ENCODE results near the gene GUCY1A1.

The GUCY1A1 gene

DNA sequence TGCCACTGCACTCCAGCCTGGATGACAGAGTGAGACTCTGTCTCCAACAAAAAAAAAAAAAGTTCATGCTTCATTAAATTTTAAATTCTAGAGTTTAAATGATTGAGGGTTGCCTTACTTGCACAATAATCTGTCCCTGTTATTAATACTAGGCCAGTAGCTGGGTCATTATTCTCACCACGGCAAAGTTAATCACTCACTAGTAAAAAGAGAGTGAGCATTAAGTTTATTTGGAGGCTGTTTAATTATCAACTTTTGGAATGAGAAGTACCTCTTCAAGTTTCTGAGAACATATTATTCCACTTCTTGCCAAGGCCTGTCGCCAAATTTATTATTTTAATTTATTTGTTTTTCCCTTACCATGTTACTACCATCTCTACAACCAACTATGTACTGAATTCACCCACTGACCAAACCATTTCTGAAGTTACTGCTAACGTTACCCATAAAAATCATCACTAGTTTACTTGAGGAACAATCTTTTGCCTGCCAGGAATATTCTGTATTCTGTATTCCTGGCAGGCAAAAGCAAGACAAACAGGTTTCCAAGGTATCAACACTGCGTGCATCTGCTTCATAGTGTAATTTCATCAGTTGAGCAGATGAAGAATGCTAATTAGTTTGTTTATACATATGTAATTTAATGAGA lies 26.5 kb downstream of the GUCY1A1 start:
- no peak for DNase-seq (ENCODE audit: low read depth in 3 of 3)

DNA sequence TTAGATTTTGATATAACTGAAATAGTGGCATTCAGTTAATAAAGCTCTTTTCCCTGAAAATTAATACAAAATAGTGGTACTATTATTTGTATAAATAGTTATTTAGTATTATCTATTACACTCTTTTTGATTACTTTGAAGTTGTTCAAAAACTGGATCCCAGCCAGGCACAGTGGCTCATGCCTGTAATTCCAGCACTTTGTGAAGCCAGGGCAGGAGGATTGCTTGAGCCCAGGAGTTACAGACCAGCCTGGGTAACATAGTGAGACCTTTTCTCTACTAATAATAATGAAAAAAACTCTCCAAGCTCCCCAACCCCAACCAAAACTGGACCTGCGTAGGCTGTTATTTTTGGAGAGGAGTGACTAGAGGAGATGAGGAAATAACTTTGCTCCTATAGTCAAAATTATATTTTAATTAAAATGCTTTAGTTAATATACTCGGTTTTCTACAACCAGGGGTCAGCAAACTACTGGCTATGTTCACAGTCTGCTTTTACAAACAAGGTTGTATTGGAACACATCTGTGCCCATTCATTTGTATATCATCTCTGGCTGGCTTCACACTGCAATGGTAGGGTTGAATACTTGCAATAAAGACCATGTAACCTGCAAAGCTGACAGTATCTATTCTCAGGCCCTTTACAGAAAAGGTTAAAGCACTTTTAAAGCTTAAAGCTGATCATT lies 27.6 kb downstream of the GUCY1A1 start:
- no peak for DNase-seq (ENCODE audit: low read depth in 3 of 3)

DNA sequence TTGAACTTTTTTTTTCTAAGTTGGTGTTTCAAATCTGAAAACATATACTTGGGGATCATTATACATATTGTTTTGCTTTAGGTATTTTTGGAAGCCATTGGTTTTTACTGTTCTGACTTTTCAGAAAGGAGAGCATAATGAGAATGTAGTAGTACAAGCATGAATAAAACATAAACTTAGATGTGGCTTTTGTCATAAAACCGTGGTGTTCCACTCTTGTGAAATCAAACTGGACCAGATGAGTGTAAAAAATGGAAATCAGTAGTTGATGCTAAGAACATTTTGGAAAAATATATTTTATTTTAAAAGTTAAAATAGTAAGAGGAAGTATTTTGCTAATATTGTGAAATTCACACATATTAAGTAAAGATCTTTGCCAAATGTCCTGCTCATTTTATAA lies 29.6 kb downstream of the GUCY1A1 start:
- no peak for DNase-seq (ENCODE audit: low read depth in 3 of 3)

DNA sequence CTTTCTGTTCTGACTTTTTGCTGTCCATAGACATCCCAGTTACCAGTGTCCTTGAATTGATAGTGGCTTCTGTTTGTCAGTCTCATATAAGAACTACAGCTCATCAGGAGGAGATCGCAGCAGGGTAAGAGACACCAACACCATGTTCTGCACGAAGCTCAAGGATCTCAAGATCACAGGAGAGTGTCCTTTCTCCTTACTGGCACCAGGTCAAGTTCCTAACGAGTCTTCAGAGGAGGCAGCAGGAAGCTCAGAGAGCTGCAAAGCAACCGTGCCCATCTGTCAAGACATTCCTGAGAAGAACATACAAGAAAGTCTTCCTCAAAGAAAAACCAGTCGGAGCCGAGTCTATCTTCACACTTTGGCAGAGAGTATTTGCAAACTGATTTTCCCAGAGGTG lies 30.1 kb downstream of the GUCY1A1 start:
- no peak for DNase-seq (ENCODE audit: low read depth in 3 of 3)

DNA sequence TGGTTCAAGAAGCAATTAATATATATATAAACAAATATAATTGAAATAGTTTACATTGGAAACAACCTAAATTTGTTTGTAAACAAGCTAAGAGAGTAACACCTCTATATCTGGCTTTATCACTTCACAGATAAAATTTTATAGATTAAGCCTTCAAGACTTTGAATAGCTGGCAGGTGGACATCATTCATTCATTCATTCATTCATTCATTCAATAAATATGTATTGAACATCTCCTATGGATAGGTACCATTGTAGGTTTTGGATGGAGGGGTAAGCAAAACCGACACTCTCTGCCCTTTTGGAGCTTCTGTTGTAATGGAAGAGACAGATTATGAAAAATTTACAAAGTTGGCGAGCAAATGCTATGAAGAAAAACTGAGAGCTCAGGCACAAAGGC lies 35.2 kb downstream of the GUCY1A1 start:
- no peak for DNase-seq (ENCODE audit: low read depth in 3 of 3)

DNA sequence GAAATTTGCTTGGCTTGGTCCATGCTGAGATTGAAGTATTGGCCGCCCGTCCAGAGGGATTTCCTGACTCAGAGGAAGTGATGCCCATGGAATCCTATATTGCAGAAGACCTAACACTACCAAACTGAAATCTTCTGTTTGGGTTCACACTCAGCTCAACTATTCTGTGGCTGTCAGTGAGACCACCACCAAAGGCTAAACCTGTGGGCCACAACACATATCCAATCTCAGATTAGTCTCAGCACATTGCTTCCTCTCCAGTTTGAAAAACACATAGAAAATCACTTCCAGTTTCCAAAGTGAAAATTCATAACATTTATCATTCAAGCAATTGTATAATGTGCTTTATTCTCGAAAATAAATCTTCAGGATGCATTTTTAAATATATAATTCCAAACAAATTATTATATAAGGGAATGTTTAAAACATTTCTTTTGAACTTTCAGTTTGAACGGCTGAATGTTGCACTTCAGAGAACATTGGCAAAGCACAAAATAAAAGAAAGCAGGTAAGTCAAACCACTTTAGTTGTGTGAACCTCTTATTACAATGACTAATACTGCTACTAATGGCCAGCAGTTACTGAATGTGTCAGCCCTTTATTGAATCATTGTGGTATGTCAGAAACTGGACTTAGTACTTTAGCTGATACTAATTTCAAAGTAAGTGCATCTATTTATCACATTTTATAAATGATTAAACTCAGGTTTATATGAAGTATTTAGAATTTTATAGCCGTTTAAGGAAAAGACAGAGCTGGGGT lies 37.0 kb downstream of the GUCY1A1 start:
- DNase-seq (ENCODE audit: low read depth in 3 of 3): no peak

DNA sequence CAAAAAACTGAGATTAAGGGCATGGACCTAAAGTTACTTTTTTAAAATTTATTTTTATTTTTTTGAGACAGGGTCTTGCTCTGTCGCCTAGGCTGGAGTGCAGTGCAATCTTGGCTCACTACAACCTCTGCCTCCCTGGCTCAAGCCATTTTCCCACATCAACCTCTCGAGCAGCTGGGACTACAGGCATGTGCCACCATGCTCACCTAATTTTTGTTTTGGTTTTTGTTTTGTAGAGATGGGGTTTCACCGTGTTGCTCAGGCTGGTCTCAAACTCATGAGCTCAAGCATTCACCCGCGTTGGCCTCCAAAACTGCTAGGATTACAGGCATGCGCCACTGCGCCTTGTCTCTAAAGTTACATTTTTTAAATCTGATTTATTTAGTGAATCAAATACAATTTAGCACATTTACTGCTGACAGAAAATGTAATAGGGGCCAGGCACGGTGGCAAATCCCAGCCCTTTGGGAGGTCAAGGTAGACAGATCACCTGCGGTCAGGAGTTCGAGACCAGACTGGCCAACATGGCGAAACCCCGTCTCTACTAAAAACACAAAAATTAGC lies 38.3 kb downstream of the GUCY1A1 start:
- no peak for DNase-seq (ENCODE audit: low read depth in 3 of 3)

DNA sequence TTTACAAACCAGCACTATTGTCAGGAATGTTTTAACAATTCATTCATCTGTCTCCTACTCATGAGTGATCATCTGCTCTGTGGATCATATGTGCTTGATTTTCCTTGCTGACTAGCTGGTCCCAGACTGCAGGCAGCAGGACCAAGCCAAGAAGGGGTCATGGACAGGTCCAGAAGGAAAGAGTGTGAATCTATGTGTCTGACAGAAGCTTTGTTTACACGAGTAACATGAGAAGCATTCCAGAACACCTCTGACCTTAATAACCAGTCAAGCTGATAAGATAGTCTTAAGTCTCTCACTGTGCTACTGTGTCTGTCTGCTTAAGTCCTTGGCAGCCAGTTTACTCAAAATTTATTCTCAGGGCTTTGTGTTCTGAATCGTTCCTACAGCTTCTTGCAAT lies 39.0 kb downstream of the GUCY1A1 start:
- no peak for DNase-seq (ENCODE audit: low read depth in 3 of 3)

DNA sequence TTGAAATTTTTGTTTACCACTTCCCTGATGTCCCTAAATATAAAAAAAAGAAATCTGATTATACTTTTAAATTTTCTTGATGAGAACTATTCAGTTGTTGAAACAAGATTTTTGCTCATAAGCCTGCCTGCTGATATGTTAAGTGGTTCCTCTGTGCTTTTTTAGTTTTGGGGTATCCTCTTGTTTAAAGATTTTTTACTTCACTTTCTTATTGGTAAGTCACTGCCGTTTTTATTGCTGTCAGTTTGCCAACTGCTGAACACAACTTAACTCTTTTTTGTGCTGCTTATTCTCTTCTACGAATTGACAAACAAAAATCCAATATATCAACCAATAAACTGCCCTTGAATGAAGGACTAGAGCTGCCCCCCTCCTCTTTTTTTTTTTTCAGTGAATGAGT lies 39.5 kb downstream of the GUCY1A1 start:
- DNase-seq (ENCODE audit: low read depth in 3 of 3): no peak

DNA sequence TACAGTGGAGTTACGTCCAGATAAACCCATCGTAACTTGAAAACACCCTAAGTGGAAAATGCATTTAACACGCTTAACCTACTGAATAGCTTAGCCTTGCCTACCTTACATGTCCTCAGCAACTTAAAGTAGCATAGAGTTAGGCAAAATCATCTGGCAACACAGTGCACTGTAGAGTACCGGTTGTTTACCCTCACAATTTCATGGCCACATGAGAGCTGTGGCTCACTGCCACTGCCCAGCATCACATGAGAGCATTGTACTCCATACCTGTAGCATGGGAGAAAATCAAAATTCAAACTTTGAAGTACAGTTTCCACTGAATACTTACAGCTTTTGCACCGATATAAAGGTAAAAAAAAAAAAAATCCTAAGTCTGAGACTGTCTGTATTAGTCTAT lies 40.6 kb downstream of the GUCY1A1 start:
- no peak for DNase-seq (ENCODE audit: low read depth in 3 of 3)

DNA sequence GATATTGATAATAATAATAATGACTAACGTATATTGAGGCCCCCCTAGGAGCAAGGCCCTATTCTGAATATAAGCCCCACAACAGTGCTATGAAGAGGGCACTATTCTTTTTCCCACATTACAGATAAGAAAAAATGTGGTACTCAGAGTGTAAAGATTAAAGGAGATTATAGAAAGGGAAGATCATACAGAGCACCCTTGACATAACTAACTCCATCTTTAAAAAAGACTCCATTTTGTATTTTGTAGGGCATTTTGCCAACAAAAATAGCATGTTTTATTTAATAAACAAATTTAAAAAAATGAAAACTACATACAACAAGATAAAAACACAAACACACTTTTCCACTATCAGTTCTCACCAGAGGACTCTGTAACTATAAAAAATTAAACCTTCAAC lies 42.1 kb downstream of the GUCY1A1 start:
- no peak for DNase-seq (ENCODE audit: low read depth in 3 of 3)

DNA sequence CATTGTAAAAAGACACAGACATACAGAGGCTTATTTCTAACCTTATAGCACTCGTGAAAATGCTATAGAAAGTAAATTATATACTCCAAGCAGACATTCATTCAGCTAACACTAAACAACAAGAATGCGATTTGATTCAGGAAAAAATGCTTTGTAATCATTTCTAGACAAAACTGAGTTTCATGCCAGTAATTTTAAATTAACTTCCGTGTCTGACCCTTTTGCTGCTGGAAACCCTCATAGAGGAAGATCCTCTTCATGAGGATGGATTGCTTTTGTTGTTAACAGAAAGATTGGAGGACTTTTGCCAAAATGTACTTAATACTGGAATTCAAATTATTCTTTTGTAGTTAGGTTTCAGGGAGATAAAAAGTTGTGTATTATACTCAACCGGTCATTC lies 43.3 kb downstream of the GUCY1A1 start:
- DNase-seq (ENCODE audit: low read depth in 3 of 3): no peak

DNA sequence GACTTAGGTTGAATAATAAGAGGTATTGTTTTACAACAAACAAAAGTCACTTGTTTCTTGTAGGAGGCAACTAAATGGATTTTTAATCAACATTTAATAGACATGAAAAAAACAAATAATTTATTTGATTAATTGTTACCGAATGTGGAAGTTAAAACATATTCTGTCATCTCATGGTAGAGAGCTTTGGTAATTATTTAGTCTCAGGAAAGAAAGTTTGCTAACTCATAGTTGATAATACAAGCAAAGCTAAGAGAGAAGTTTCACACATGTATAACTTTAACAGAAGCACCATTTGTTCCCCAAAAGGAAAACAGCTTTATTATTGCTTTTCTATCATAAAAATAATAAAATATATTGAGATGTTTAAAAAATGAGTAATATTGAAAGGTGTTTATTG lies 44.9 kb downstream of the GUCY1A1 start:
- no peak for DNase-seq (ENCODE audit: low read depth in 3 of 3)

DNA sequence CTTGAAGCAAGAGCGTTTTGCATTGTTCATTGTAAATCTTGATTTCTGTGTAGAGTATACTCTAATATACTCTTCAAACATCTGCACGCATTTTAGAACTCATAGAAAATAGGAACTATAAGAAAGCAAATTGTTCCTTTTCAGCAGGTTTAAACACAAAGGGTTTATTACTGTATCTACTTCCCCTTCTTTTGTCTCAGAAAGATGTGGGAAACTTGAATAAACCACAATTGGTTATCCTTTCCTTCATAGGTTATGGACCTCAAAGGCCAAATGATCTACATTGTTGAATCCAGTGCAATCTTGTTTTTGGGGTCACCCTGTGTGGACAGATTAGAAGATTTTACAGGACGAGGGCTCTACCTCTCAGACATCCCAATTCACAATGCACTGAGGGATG lies 46.2 kb downstream of the GUCY1A1 start:
- no peak for DNase-seq (ENCODE audit: low read depth in 3 of 3)

DNA sequence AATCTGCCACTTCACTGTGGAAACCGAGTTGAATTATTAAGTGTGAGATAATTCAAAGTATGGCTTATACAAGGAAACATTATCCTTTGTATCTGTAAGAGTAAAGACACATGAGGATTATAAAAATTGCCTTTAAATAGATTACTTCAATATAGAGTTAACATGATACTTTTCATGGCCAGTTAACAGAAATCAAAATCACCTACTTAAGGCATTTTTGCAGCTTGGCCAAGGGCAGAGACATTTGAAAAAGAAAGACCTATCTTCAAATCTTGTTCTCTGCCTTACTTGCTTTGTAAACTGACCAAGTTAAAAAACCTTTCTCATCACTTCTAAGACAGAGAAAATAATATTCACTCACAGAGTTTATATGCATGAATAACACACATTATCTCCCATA lies 47.3 kb downstream of the GUCY1A1 start:
- no peak for DNase-seq (ENCODE audit: low read depth in 3 of 3)

DNA sequence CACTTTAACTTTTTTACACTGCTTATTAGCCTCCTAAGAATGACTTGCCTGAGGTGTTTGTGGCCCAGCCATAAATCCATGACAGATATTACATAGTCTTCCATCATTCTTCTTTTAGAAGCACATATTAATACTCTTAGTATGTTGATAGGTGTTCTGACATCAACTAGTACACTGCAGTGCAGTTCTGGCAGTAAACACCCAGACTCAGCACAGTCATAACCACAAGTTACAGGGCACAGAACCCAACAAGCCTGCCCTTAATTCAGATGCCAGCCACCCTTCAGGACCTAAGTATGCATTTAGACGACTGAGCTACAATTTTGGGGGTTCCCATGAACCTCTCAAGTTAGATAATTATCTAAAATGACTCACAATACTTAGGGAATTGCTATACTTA lies 55.7 kb downstream of the GUCY1A1 start:
- DNase-seq (ENCODE audit: low read depth in 3 of 3): no peak

DNA sequence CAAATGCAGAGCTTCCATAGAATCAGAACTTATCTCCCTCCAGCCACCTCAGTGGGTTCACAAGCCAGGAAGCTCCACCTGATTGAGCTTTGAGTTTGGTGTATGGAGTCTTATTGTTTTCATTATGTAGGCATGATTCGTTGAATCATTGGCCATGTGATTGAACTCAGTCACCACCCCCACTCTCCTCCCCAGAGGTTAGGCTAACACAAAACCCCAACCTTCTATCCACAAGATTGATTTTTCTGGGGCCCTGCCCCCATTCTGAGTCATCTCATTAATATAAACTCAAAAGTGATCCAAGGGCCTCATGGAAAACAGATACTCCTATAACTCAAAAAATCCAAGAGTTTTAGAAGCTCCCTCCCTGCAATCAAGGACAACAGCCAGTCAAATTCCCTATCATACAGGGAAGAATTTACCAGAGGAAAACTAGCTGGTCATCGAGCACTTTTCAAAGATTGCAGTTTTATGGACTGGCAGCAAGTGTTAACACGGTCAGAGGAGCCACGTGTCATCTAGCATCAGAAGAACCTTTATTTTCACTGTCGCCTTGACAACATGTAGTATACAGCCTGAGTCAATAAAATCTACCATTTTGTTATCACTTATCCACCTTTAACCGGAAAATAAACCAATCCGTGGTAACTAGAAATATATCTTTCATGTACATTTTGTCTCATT lies 56.3 kb downstream of the GUCY1A1 start:
- DNase-seq (ENCODE audit: low read depth in 3 of 3): no peak

DNA sequence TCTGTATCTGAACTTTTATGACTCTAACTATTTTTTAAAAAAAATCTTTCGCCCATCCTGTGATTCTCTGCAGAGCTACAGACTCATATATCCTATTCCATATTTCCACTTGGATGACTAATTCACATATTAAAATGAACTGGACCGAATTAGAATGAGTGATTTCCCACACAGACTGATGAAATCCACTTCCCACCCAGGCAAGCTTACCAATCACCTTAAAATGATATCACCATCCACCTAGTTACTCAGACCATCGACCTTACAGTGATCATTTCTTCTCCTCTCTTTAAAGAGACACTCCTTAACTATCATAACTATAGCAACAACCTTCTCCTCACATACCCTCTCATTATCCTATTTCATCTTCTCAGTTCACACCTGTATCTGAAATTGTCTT lies 58.1 kb downstream of the GUCY1A1 start:
- no peak for DNase-seq (ENCODE audit: low read depth in 3 of 3)

DNA sequence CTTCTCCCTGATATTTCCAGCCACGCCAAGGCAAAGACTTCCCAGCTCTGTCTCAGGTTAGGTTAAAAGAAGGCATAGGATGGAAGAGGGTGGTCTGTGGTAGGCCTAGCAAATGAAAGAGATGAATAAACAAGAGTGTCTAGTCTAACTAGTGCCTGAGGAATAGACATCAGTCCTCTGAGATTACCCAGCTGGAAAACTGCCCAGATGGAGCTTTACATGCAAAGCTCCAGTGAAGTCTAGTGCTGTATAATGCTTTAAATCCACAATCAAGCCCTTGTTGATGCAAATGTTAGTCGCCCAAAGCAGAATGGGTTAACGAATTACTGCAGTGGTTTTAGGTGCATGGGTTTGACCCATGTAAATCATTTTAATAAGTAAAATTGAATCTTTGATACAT lies 67.4 kb downstream of the GUCY1A1 start:
- no peak for DNase-seq (ENCODE audit: low read depth in 3 of 3)

DNA sequence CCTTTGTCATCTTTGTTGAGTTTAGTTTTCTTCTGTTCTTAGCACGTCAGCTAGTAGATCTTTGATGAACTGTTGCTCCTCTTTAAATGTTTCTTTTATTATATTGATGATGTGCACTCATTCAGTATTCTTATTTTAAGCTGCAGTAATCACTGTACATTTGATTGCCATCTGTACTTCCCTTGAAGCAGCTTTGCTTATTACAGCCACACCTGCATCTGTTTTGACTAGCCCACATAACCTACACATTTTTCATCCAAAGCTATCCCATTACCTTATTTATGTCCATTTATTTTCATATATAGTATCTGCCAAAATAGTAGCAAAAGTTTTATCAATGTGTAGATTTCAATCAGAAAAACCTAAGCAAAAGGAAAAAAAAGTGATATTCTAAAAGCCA lies 68.3 kb downstream of the GUCY1A1 start:
- no peak for DNase-seq (ENCODE audit: low read depth in 3 of 3)

DNA sequence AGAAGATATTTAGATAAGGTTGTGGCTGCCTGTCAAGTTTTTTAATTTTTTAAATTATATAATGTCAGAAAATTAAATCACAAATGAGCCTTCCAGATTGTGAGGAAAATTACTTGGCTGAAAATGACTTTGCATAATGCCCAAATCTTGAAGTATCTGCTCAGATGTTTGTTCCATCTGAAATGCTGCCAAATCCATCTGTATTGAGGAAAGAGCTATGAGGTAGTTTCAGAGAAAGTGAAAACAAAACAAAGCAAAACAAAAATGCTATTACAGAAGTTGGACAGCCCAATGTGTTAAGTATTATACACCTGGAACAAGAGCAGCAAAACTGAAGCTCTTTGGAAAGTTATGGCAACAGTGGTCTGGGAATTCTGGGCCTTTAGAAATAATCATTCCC lies 68.8 kb downstream of the GUCY1A1 start:
- no peak for DNase-seq (ENCODE audit: low read depth in 3 of 3)

DNA sequence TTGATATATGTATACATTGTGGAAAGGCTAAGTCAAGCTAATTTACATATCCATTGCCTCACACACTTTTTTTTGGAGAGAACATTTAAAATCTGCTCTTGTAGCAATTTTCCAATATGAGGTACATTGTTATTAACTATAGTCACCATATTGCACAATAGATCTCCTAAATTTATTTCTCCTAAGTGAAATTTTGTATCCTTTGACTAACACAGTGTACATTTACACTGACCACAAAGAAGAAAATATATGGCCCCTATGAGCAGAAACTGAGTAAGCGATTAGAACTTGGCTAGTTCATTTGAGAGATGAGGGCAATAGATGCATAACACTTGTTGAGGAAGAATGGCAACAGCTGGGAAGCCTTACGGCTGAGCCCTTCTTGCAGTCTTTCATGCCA lies 71.9 kb downstream of the GUCY1A1 start:
- no peak for DNase-seq (ENCODE audit: low read depth in 3 of 3)

Data from stimulated activated CD4-positive, alpha-beta T cell treated with anti-CD3 and anti-CD28 coated beads, TNF-alpha, amount 100 ng/mL, for 48 hours (primary cell).